Naive thymus-derived CD4-positive, alpha-beta T cell (primary cell): ENCODE measurements around the gene TSPAN32. TPM values are rescaled to one million over a fixed set of nuclear protein-coding genes. Genes with fewer than 3 reads are reported as not detected.

ENCODE experiments used
- ATAC-seq: fragments of 150-1000 bp; cut with Tn5 transposase; 2 replicates; pipeline ENCODE4 v1.10.0; 2021; ENCODE audit warnings: mild to moderate bottlenecking, moderate library complexity
- CTCF ChIA-PET: fragments of 350-600 bp; sonication (Branson Sonifier 250); formaldehyde crosslinking; loops from one replicate; lab custom pipeline; 2021; ENCODE audit warnings: antibody characterized with exemption; lab: Charles Lee
- POLR2A ChIA-PET: fragments of 350-600 bp; sonication (Branson Sonifier 250); formaldehyde crosslinking; loops from one replicate; lab custom pipeline; 2021; ENCODE audit warnings: antibody characterized with exemption, inconsistent platforms; lab: Charles Lee
- DNase-seq, 9 donors: peaks; one replicate each; pipeline versions ENCODE4 v3.0.0 to v3.0.0-alpha.2; 2020 to 2022; ENCODE audit warnings: mixed read lengths in 1 of 9
- H3K27ac ChIP-seq: one replicate; pipeline ENCODE4 v1.7.0; 2013; ENCODE audit warnings: mild to moderate bottlenecking, low read depth, low read length, moderate library complexity
- H3K27me3 ChIP-seq, 2 donors: one replicate each; pipeline ENCODE4 v1.7.0; 2013; ENCODE audit warnings: low read length in 2 of 2, mild to moderate bottlenecking in 2 of 2, moderate library complexity in 2 of 2; ENCODE audit not compliant: control insufficient read depth in 2 of 2, insufficient read depth in 2 of 2
- H3K36me3 ChIP-seq, 3 experiments: 1 replicate in 2 of 3; 2 replicates in 1 of 3; pipeline ENCODE4 v1.7.0; 2013; ENCODE audit warnings: low read length in 3 of 3, mild to moderate bottlenecking in 3 of 3, moderate library complexity in 1 of 3; ENCODE audit not compliant: insufficient read depth in 3 of 3, control insufficient read depth in 2 of 3
- H3K4me1 ChIP-seq, 2 donors: one replicate each; pipeline ENCODE4 v1.7.0; 2013; ENCODE audit warnings: low read length in 2 of 2, mild to moderate bottlenecking in 2 of 2, moderate library complexity in 1 of 2; ENCODE audit not compliant: control insufficient read depth in 2 of 2, insufficient read depth in 2 of 2
- H3K4me3 ChIP-seq: 2 replicates; pipeline ENCODE4 v1.7.0; 2013; ENCODE audit warnings: mild to moderate bottlenecking, low read length
- H3K9me3 ChIP-seq, 3 experiments: 1 replicate in 2 of 3; 2 replicates in 1 of 3; pipeline ENCODE4 v1.7.0; 2013; ENCODE audit warnings: low read length in 3 of 3; ENCODE audit not compliant: control insufficient read depth in 2 of 3
- H3K27ac Mint-ChIP-seq, 9 donors: one replicate each; pipeline ENCODE4 v1.8.0; 2020 to 2022; ENCODE audit warnings: mixed read lengths in 9 of 9, mild to moderate bottlenecking in 8 of 9, moderate library complexity in 5 of 9, inconsistent platforms in 2 of 9
- H3K27me3 Mint-ChIP-seq, 5 donors: one replicate each; pipeline ENCODE4 v1.8.0; 2021 to 2022; ENCODE audit warnings: mixed read lengths in 5 of 5, mild to moderate bottlenecking in 1 of 5
- H3K36me3 Mint-ChIP-seq, 5 donors: one replicate each; pipeline ENCODE4 v1.8.0; 2020 to 2022; ENCODE audit warnings: mixed read lengths in 5 of 5, mild to moderate bottlenecking in 3 of 5, inconsistent platforms in 1 of 5
- H3K4me1 Mint-ChIP-seq, 7 donors: one replicate each; pipeline ENCODE4 v1.8.0; 2020 to 2022; ENCODE audit warnings: mixed read lengths in 7 of 7, mild to moderate bottlenecking in 3 of 7, inconsistent platforms in 1 of 7
- H3K4me3 Mint-ChIP-seq, 10 donors: one replicate each; pipeline ENCODE4 v1.8.0; 2020 to 2022; ENCODE audit warnings: mild to moderate bottlenecking in 10 of 10, mixed read lengths in 10 of 10, moderate library complexity in 6 of 10, inconsistent platforms in 2 of 10
- H3K9me3 Mint-ChIP-seq, 11 donors: one replicate each; pipeline ENCODE4 v1.8.0; 2020 to 2022; ENCODE audit warnings: mixed read lengths in 11 of 11, mild to moderate bottlenecking in 4 of 11, inconsistent platforms in 1 of 11, moderate library complexity in 1 of 11
- intact Hi-C, 2 donors: fragments of 100-400 bp; cut with micrococcal nuclease; formaldehyde crosslinking; loops; one replicate each; pipeline ENCODE4 v1.15.1; 2023
- polyA plus RNA-seq, 2 donors: library from polyadenylated mRNA; unstranded; fragments of 300-500 nt; fragmentation: Illumina TruSeq; gene quantifications; one replicate each; pipeline ENCODE4 v1.2.3, GENCODE V29; 2021
- total RNA-seq, 6 experiments: library from RNA in 5 of 6; stranded (reverse) in 5 of 6; gene quantifications; 1 replicate in 5 of 6; 2 replicates in 1 of 6; pipeline ENCODE4 v1.2.3 and lab custom pipeline; 2021 to 2026

TSPAN32 gene
- total and polyA plus RNA-seq, 7 experiments from 2014 or later, result 15.7 to 116 (median 63.9) TPM

GRCh38 chr11:2318123-2318522, 16.3 kb downstream of the TSPAN32 start:
- Mint-ChIP-seq H3K27me3 (peaks cover 0 to 7% (median 0%) of the 10 kb centered on the region in 5 donors), H3K36me3 (peaks cover 0 to 11% (median 0%) of the 10 kb centered on the region in 5 donors), H3K9me3 (peaks cover 0 to 5% (median 2%) of the 10 kb centered on the region in 11 donors), H3K27ac (peak overlapping the region in 1 of 9 donors; percentile 6), H3K4me3 (no peak overlapping the region), H3K4me1 (peaks cover 0 to 14% (median 9%) of the 10 kb centered on the region in 7 donors)
- ChIA-PET CTCF (interaction anchor here (2.7 kb wide), 1 partner anchor 13 kb away, joined by 9 read pairs; no protein-coding TSS in a partner anchor), POLR2A (no interaction called here)
- Histone ChIP-seq H3K9me3 (no peaks in the 10 kb centered on the region), H3K27me3 (no peaks in the 10 kb centered on the region), H3K36me3 (peaks cover 0 to 5% (median 0%) of the 10 kb centered on the region in 3 experiments), H3K4me1 (no peaks in the 10 kb centered on the region), H3K4me3 (no peak overlapping the region), H3K27ac (no peak overlapping the region)
- intact Hi-C loops, result no loop called here
- no peak for ATAC-seq
- no peak for DNase-seq

- H3K4me3 ChIP-seq, result no peak overlapping the region
- H3K27me3 Mint-ChIP-seq, result peaks cover 0 to 13% (median 0%) of the 10 kb centered on the region in 5 donors
- peaks cover 0 to 6% (median 2%) of the 10 kb centered on the region in 11 donors for H3K9me3 Mint-ChIP-seq
- H3K27ac ChIP-seq, result no peak overlapping the region
- H3K36me3 Mint-ChIP-seq, result peaks cover 0 to 11% (median 0%) of the 10 kb centered on the region in 5 donors
- no peaks in the 10 kb centered on the region for H3K9me3 ChIP-seq
- H3K27me3 ChIP-seq, result no peaks in the 10 kb centered on the region
- H3K36me3 ChIP-seq, result peaks cover 0 to 5% (median 0%) of the 10 kb centered on the region in 3 experiments
- intact Hi-C loops, result no loop called here
- ChIA-PET CTCF (interaction anchor here (2.7 kb wide), 1 partner anchor 13 kb away, joined by 9 read pairs; no protein-coding TSS in a partner anchor), POLR2A (no interaction called here)
- H3K27ac Mint-ChIP-seq, result peak overlapping the region in 1 of 9 donors; percentile 58
- H3K4me3 Mint-ChIP-seq, result no peak overlapping the region
- no peak for DNase-seq
- no peaks in the 10 kb centered on the region for H3K4me1 ChIP-seq
- no peak for ATAC-seq
- peaks cover 0 to 10% (median 6%) of the 10 kb centered on the region in 7 donors for H3K4me1 Mint-ChIP-seq
Measured at GRCh38 chr11:2318707-2319106, 16.9 kb downstream of the TSPAN32 start.

- no peaks in the 10 kb centered on the region for H3K9me3 ChIP-seq
- H3K27me3 ChIP-seq, result no peaks in the 10 kb centered on the region
- ChIA-PET POLR2A (no interaction called here), CTCF (interaction anchor here (0.5 to 0.6 kb wide), 2 partner anchors 101 to 1192 kb away, joined by 3 read pairs; no protein-coding TSS in a partner anchor)
- ATAC-seq (no peak), DNase-seq (no peak)
- no peaks in the 10 kb centered on the region for H3K36me3 ChIP-seq
- peaks cover 0 to 13% (median 0%) of the 10 kb centered on the region in 5 donors for H3K27me3 Mint-ChIP-seq
- H3K27ac ChIP-seq, result no peak overlapping the region
- H3K9me3 Mint-ChIP-seq, result peaks cover 0 to 7% (median 2%) of the 10 kb centered on the region in 11 donors
- no peak overlapping the region for H3K4me3 Mint-ChIP-seq
- H3K4me1 ChIP-seq, result no peaks in the 10 kb centered on the region
- peak overlapping the region in 2 of 9 donors; percentile 33 to 41 for H3K27ac Mint-ChIP-seq
- no peak overlapping the region for H3K4me3 ChIP-seq
- peaks cover 0 to 11% (median 0%) of the 10 kb centered on the region in 5 donors for H3K36me3 Mint-ChIP-seq
- H3K4me1 Mint-ChIP-seq, result peaks cover 0 to 10% (median 6%) of the 10 kb centered on the region in 7 donors
- intact Hi-C loops, result no loop called here
Measured at GRCh38 chr11:2319791-2320472, 18.1 kb downstream of the TSPAN32 start.

- Histone ChIP-seq H3K27me3 (no peaks in the 10 kb centered on the region), H3K4me3 (no peak overlapping the region), H3K9me3 (no peaks in the 10 kb centered on the region), H3K4me1 (no peaks in the 10 kb centered on the region), H3K27ac (no peak overlapping the region), H3K36me3 (no peaks in the 10 kb centered on the region)
- no peak for ATAC-seq
- ChIA-PET CTCF (interaction anchor here (0.5 kb wide), 1 partner anchor 1192 kb away, joined by 3 read pairs; no protein-coding TSS in a partner anchor), POLR2A (no interaction called here)
- peaks cover 0 to 7% (median 2%) of the 10 kb centered on the region in 11 donors for H3K9me3 Mint-ChIP-seq
- no peak for DNase-seq
- peaks cover 0 to 10% (median 5%) of the 10 kb centered on the region in 7 donors for H3K4me1 Mint-ChIP-seq
- H3K36me3 Mint-ChIP-seq, result peaks cover 0 to 11% (median 0%) of the 10 kb centered on the region in 5 donors
- intact Hi-C loops, result no loop called here
- H3K27me3 Mint-ChIP-seq, result peaks cover 0 to 13% (median 4%) of the 10 kb centered on the region in 5 donors
- H3K27ac Mint-ChIP-seq, result peak overlapping the region in 1 of 9 donors; percentile 40
- H3K4me3 Mint-ChIP-seq, result no peak overlapping the region
Measured at GRCh38 chr11:2320568-2321310, 18.9 kb downstream of the TSPAN32 start.

- ATAC-seq (no peak), DNase-seq (no peak)
- H3K9me3 Mint-ChIP-seq, result peaks cover 0 to 9% (median 2%) of the 10 kb centered on the region in 11 donors
- H3K4me3 Mint-ChIP-seq, result no peak overlapping the region
- no peaks in the 10 kb centered on the region for H3K36me3 ChIP-seq
- peaks cover 0 to 13% (median 7%) of the 10 kb centered on the region in 5 donors for H3K27me3 Mint-ChIP-seq
- H3K27ac ChIP-seq, result no peak overlapping the region
- H3K36me3 Mint-ChIP-seq, result peaks cover 0 to 11% (median 0%) of the 10 kb centered on the region in 5 donors
- no peaks in the 10 kb centered on the region for H3K9me3 ChIP-seq
- no peaks in the 10 kb centered on the region for H3K4me1 ChIP-seq
- no peak overlapping the region for H3K4me3 ChIP-seq
- ChIA-PET POLR2A (no interaction called here), CTCF (no interaction called here)
- peaks cover 0 to 10% (median 5%) of the 10 kb centered on the region in 7 donors for H3K4me1 Mint-ChIP-seq
- intact Hi-C loops, result no loop called here
- peak overlapping the region in 1 of 9 donors; percentile 40 for H3K27ac Mint-ChIP-seq
- no peaks in the 10 kb centered on the region for H3K27me3 ChIP-seq
Measured at GRCh38 chr11:2321311-2321683, 19.5 kb downstream of the TSPAN32 start.

DNA sequence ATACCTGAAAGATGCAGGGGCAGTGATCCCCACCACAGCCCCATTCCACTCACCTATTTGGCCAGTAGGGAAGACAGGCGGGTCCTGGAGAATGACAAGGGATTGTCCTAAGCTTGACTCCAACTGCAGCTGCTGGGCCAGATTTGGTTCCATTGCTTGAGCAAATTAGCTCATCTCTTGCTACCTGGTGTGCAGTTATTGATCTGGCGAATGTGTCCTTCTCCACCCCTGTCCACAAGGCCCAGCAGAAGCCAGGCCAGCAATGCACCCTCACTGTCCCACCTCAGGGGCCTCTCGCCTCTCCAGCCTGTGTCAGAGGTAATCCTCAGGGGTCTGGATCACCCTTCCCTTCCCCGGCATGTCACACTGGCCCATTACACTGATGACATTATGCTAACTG, 23.3 kb downstream of the TSPAN32 start:
- CTCF ChIA-PET, result no interaction called here

More for the DNA sequence above, 23.3 kb downstream of the TSPAN32 start:
- no peaks in the 10 kb centered on the region for H3K27me3 ChIP-seq
- Mint-ChIP-seq H3K27ac (no peak overlapping the region), H3K36me3 (no peaks in the 10 kb centered on the region), H3K27me3 (peaks cover 10 to 25% (median 16%) of the 10 kb centered on the region in 5 donors), H3K9me3 (peaks cover 0 to 9% (median 2%) of the 10 kb centered on the region in 11 donors), H3K4me3 (no peak overlapping the region), H3K4me1 (peaks cover 0 to 3% (median 0%) of the 10 kb centered on the region in 7 donors)
- ATAC-seq, result no peak
- H3K4me3 ChIP-seq, result no peak overlapping the region
- no peak overlapping the region for H3K27ac ChIP-seq
- no peaks in the 10 kb centered on the region for H3K9me3 ChIP-seq
- no peaks in the 10 kb centered on the region for H3K36me3 ChIP-seq
- no peak for DNase-seq
- no peaks in the 10 kb centered on the region for H3K4me1 ChIP-seq
- intact Hi-C loops, result no loop called here
- POLR2A ChIA-PET, result no interaction called here
